Colon (tissue), 2 donors: ENCODE measurements around the gene OR8A1.
"Not testable (repeated sequence)": the region's sequence is repeated elsewhere in the genome, so short reads cannot be mapped to it uniquely, and the experiment has no call there.

Source experiments
- FAIRE-seq: peaks from 2 replicates; lab custom pipeline; 2012; peaks lifted over from hg19 to GRCh38; lab: Jason Lieb, UNC
- donor health status: control.
- donor health status: control.

OR8A1 gene

DNA sequence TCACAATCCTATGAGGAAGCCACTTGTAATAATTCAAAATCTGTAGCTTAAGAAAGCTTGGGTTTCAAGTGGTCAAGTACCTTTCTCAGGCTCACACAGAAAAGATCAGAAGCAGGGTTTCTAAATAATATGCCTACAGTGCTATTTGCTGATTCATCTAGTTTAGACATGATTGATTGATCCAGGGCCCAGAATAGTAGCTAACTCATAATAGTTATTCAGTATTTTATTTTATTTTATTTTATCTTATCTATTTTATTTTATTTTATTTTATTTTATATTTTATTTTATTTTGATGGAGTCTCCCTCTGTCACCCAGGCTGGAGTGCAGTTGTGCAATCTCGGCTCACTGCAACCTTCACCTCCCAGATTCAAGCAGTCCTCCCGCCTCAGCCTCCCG is 25.5 kb downstream of the OR8A1 start:
- no peak for FAIRE-seq

DNA sequence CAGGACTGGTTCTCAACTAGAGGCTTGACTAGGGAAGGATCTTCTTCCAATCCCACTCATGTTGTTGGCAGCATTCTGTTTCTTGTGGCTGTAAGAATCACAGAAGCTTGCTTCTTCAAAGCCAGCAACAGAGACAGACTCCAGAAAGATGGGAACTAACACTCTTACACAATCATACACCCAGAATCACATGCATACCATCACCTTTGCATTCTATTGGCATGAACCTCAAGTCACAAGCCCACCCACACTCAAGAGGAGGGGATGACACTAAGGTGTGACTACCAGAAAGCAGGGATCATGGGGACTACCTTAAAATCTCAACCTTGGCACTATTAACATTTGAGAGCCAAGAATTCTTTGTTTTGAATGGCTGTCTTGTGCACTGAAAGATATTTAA is 27.8 kb downstream of the OR8A1 start:
- FAIRE-seq: no peak

DNA sequence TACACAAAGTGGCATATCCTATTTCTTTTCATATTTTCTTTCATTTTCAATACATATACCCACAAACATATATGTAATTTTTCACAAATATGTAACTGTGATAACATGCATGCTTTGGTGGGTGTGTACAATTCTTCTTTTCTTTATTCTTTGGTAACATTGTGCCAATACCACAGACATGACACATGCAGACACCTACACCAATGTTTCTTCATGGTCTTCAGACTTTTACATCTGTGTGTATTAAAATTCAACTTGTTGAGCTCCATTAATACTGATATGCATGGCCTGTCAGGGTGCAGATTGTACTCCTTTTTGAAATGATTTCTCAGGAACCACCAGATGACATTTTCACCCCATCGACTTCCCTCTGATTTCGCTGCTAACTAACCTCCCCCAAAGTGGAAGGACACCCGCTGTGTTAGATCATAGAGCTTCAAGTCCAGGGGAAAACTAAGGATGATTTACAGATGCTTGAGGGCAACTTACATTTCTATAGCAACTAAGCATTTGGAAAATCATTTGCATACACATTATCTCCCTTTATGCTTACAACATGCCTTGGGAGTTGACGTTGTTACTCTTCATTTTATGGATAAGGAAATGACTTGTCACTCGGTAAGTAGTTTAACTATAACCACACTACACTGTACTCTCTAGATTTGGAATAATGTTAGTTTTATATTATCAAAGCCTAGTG is 31.0 kb downstream of the OR8A1 start:
- no peak for FAIRE-seq

DNA sequence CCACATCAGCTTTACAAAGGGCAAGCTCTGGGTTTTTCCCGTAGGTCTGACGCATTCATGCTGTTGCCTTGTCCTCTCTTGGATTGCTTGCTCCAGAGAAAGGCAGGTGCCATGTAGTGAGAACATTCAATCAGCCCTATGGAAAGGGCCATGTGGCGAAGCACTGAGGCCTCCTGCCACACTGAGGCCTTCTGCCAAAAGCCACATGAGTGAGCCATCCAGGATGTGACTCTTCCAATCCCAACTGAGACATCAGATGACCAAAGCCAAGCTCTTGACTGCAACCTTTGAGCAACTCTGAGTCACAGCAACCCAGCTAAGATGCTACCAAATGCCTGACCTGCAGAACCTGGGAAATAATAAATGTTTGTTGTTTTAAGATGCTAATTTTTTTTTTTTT is 32.4 kb downstream of the OR8A1 start:
- no peak for FAIRE-seq

DNA sequence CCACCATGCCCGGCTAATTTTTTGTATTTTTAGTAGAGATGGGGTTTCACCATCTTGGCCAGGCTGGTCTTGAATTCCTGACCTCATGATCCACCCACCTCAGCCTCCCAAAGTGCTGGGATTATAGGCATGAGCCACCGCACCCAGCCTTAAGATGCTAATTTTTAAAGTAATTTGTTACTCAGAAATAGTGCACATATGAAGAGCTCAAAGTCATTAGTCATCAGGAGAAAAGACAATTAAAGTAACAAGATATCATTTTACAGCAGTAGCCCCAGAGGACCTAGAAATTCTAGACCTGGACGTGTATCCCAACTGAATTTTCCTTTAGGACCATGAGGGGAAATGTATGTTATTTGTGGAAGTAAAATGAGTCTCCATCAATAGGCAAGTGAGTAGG is 32.9 kb downstream of the OR8A1 start:
- not testable (repeated sequence) for FAIRE-seq

DNA sequence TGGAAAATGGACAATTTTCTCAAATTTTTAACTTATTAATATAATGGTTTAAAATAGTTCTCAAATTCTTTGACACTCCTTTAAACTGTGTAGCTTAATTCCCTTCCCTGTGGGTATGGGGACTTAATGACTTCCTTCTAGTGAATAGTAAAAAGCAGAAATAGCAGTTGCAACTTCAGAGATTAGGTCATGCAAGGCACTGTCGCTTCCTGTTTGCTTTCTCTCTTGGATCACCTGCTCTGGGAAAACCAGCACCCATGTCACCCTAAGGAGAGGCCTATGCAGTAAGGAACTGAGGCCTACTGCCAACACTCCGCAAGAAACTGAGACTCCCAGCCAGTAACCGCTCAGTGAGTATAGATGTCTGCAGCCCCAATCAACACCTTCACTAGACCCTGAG is 35.9 kb downstream of the OR8A1 start:
- no peak for FAIRE-seq

DNA sequence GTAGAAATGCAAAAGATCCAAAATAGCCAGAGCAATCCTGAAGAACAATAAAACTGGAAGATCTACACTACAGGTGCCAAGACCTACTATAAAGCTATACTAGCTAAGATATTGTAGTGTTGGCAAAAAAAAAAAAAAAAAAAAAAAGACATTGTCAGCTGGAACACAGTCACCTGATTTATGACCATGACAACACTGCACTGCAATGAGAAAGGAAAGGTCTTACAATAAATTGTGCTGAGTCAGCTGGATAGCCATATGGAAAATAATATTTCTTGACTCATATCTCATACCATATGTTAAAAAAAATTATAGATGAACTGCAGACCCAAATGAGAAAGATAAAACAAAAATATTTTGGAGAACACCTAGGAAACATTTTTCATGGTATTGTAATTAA is 38.4 kb downstream of the OR8A1 start:
- FAIRE-seq: peak; percentile 18

DNA sequence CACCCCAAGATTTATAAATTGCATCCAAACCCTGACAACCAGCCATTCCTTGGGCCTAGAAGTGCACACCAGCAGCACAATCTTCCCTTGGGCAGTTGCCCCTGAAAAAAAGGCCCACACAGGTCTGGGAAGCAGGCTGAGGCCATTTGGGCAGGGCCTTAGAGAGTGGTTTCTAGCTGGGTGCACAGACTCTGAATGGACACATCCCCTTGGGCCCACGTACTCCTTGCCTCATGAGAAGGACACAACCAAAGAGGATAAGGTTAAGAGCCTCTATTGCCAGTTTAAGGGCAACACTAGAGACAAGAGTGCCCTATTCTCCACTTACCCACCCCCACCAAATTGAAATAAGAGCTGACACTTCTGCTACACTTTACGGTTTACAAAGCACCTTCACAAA is 40.5 kb downstream of the OR8A1 start:
- FAIRE-seq: no peak

DNA sequence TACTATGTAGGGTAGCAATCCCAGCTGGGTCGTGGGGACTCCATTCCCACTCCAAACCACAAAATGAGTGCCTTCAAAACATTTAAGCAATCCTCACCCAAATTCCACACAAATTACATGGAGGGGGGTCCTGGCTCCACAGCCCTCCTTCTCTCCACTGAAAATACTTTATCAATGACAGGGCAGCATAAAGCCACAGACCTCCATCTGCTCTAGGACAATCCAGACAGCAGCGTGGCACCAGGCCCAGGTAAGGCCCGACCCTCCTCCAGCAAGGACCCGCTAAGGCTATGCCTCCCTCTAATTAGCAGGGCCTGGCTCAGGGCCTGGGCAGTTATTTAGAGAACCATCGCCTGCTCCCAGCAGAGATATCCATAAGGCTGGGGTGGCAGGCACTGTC is 41.3 kb downstream of the OR8A1 start, which contains the start of gene PANX3:
PANX3 (plus strand) TSS at position 365 of the 400 bp plus-strand sequence. CDS start 129 bp downstream, outside the sequence.
- no peak for FAIRE-seq

DNA sequence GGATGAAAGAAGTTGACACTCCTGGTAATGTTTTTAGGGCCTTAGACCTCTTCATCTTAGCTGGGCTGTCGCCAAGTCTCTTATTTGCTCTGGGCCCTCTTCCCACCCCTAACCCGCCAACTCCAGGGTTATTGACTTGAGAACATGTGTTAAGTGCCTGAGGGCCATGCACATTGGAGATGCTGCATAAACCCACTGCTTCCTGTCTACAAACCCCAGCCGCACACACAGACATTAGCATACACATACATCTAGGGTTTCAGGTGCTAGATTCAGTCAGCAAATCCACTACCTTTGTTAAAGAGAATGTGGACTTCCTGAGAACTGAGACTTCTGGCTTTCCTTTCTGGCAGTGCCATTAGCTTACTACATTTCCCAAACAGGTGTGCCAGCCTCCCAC is 42.2 kb downstream of the OR8A1 start:
- no peak for FAIRE-seq

DNA sequence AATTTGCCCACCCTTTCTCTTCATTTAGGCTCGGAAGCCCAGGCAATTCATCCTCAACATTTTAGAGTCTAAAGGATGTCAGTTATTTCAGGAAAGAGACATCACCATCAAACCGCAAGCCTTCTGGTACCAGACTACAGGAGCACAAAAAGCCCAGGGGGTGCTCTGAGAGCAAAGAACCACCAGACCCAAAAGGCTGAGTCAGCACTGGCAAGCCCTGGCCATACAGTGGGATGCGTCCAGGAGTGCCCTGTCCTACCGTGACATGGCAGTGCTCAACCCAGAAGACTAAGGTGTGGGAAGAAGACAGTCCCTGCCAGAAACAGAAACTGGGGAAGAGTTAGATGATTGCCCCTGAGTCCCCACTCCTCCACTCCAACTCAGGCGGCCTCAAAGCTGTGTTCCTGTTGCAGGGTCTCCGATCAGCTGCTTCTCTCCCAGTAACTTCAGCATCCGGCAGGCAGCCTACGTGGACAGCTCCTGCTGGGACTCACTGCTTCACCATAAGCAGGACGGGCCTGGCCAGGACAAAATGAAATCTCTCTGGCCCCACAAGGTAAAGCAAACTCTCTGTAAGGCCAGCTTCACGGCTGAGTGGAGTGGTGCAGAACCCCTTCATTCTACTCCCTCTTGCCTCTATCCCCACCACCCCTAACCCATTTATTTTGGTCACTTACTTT is 42.9 kb downstream of the OR8A1 start:
- FAIRE-seq: no peak

DNA sequence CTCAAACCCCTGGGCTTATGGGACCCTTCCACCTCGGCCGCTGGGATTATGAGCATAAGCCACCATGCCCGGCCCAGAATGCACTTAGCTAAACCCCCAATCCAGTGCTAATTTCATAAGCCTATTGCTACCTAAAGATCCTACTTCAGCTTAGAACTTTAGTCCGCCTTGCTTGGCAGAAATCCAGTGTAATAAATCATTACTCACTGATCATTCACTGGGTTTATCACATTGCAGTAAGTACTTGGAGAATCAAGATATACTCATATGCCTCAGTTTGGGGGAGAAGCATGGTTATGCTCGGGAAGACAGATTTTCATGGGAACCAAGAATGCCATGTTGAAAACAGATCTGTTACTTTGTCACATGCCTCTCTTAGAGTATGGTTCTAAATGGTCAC is 49.1 kb downstream of the OR8A1 start:
- no peak for FAIRE-seq
